ENCODE data around the gene LAMB4.

DNA sequence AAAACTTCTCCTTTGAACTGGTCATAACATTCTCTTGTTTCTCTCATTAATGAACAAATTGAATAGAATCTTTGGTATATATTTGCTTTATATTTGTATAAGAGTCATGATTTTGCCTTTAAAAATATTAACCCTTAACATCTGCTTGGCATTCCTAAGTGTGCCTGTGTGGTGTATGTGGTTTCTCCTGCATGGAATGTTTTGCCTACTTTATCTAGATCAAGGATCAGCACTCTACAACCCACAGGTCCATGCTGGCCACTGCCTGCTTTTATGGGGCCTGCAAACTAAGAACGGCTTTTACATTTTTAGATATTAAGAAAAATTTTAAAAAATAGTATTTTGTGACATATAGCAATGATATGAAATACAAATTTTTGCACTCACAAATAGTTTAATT is 4.3 kb upstream of the LAMB4 start:
- TF ChIP-seq, protein P1, sequence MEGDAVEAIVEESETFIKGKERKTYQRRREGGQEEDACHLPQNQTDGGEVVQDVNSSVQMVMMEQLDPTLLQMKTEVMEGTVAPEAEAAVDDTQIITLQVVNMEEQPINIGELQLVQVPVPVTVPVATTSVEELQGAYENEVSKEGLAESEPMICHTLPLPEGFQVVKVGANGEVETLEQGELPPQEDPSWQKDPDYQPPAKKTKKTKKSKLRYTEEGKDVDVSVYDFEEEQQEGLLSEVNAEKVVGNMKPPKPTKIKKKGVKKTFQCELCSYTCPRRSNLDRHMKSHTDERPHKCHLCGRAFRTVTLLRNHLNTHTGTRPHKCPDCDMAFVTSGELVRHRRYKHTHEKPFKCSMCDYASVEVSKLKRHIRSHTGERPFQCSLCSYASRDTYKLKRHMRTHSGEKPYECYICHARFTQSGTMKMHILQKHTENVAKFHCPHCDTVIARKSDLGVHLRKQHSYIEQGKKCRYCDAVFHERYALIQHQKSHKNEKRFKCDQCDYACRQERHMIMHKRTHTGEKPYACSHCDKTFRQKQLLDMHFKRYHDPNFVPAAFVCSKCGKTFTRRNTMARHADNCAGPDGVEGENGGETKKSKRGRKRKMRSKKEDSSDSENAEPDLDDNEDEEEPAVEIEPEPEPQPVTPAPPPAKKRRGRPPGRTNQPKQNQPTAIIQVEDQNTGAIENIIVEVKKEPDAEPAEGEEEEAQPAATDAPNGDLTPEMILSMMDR (IDR thresholded peaks at IDR 0.05), result no peak
- TF ChIP-seq POLR2A (IDR thresholded peaks at IDR 0.05) (no peak), POLR2AphosphoS5 (IDR thresholded peaks at IDR 0.05) (no peak)

Data from prostate gland (tissue), 2 donors.